ENCODE measurements around the gene PODNL1. TPM values are rescaled to one million over a fixed set of nuclear protein-coding genes. Genes with fewer than 3 reads are reported as not detected.

Gene PODNL1
- total RNA-seq, 1 experiment from 2014 or later, result 6.4 TPM

DNA sequence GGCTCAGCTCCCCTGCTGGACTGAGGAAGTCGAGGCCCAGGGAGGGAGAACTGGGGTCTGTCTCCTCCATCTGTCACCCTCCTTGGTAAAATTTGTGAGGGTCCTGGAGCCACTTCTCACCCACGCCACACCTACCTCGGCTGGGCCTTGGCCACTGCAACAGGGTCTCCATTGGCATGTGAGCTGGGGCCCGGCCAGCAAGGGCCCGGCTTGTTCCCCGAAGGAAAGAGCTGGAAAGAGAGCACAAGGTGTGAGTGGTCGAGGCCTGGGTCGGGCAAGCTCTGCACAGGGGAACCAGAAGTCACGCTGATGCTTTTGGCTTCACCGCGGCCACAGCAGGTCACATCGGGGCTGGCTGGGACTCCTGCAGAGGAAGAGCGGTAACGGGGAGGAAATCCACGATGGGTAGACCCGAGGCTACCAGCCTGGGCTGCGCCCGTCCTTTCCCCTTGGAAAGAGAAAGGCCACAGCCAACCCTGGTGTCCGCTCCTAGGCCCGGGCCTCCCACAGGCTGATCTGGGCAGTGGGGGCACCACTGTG lies 52.3 kb downstream of the PODNL1 start:
- Histone ChIP-seq H4K20me1 (ENCODE audit: insufficient read depth) (no peaks in the 10 kb centered on the region), H3K4me2 (no peak overlapping the region), H3K36me3 (ENCODE audit: low read depth) (no peaks in the 10 kb centered on the region), H3K4me3 (no peak overlapping the region), H3K9me3 (ENCODE audit: insufficient read depth, low read depth) (no peaks in the 10 kb centered on the region), H2AFZ (no peak overlapping the region), H3K9me2 (ENCODE audit: insufficient read depth) (no peaks in the 10 kb centered on the region), H3K27ac (no peak overlapping the region), H3K4me1 (replicated peaks; ENCODE audit: insufficient read depth) (peaks cover 27% of the 10 kb centered on the region), H3F3A (ENCODE audit: insufficient read depth, low read depth) (peaks cover 13% of the 10 kb centered on the region), H3K79me2 (ENCODE audit: low read depth) (no peaks in the 10 kb centered on the region), H3K27me3 (ENCODE audit: insufficient read depth, low read depth) (no peaks in the 10 kb centered on the region)
- CTCF ChIA-PET, result no interaction called here
- no peak for TF ChIP-seq EZH2 (IDR thresholded peaks at IDR 0.05; ENCODE audit: low read depth)
- TF ChIP-seq, protein P1, sequence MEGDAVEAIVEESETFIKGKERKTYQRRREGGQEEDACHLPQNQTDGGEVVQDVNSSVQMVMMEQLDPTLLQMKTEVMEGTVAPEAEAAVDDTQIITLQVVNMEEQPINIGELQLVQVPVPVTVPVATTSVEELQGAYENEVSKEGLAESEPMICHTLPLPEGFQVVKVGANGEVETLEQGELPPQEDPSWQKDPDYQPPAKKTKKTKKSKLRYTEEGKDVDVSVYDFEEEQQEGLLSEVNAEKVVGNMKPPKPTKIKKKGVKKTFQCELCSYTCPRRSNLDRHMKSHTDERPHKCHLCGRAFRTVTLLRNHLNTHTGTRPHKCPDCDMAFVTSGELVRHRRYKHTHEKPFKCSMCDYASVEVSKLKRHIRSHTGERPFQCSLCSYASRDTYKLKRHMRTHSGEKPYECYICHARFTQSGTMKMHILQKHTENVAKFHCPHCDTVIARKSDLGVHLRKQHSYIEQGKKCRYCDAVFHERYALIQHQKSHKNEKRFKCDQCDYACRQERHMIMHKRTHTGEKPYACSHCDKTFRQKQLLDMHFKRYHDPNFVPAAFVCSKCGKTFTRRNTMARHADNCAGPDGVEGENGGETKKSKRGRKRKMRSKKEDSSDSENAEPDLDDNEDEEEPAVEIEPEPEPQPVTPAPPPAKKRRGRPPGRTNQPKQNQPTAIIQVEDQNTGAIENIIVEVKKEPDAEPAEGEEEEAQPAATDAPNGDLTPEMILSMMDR (conservative IDR thresholded peaks at IDR 0.05), result no peak
- no TSS peak for BruUV-seq (replicated peaks)
- POLR2A ChIA-PET (ENCODE audit: unreplicated experiment), result interaction anchor here (0.6 kb wide), 1 partner anchor 35 kb away, joined by 5 read pairs; no protein-coding TSS in a partner anchor
- intact Hi-C loops (cut with micrococcal nuclease; ENCODE audit: unreplicated experiment), result no loop called here
- no peak for DNase-seq

DNA sequence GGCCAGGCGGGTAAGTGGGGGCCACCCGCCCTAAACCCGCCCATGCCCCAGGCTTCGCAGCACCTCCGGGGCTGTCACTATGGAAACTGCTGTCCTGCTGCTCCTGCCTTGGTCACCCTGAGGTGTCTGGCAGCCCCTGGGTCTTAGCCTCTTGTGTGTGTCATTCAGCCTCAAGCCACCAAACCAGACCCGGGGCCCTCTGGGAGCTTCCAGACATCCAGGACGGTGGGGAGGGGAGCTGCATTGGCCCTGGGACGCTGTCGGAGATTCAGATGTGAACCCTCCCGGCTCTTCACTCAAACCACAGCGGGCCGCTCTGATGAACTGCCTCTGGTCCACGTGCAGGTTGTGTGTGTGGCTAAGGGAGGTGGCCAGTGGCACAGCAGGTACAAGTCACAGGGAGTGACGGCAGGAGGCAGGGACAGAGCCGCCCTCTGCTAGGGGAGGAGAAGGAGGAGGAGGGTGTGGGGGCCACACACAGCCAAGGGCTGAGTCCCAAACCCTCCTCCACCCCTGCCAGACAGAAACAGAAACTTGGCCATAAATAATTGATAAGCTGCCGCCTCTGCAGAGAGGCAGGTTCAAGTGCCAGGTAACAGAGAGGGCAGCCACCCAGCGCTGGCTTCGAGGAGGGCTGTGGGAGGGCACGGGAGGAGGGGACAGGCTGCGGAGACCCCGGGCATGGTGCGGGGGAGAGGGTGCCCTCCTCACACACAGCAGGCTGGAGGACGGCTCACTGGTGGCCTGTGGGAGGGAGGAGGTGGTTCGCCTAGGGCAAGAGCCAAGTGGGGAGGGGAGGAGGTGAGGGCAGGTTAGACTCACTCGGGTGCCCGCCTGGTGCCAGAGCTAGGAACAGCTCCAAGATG lies 53.3 kb downstream of the PODNL1 start:
- Histone ChIP-seq H3K36me3 (ENCODE audit: low read depth) (no peaks in the 10 kb centered on the region), H2AFZ (no peak overlapping the region), H3K9me2 (ENCODE audit: insufficient read depth) (no peaks in the 10 kb centered on the region), H3K79me2 (ENCODE audit: low read depth) (no peaks in the 10 kb centered on the region), H3F3A (ENCODE audit: insufficient read depth, low read depth) (peaks cover 13% of the 10 kb centered on the region), H4K20me1 (ENCODE audit: insufficient read depth) (no peaks in the 10 kb centered on the region), H3K27ac (no peak overlapping the region), H3K9me3 (ENCODE audit: insufficient read depth, low read depth) (no peaks in the 10 kb centered on the region), H3K4me1 (replicated peaks; ENCODE audit: insufficient read depth) (peaks cover 34% of the 10 kb centered on the region), H3K27me3 (ENCODE audit: insufficient read depth, low read depth) (no peaks in the 10 kb centered on the region), H3K4me2 (no peak overlapping the region), H3K4me3 (no peak overlapping the region)
- DNase-seq, result no peak
- ChIA-PET CTCF (interaction anchor here (0.7 kb wide), 1 partner anchor 188 kb away, joined by 5 read pairs; no protein-coding TSS in a partner anchor), POLR2A (ENCODE audit: unreplicated experiment) (no interaction called here)
- intact Hi-C loops (cut with micrococcal nuclease; ENCODE audit: unreplicated experiment), result loop anchor here (5.0 kb wide), 1 partner anchor 322 kb away; the partner anchor contains the start of gene ADGRL1
- no peak for TF ChIP-seq EZH2 (IDR thresholded peaks at IDR 0.05; ENCODE audit: low read depth)
- TF ChIP-seq, protein P1 (conservative IDR thresholded peaks at IDR 0.05), result no peak
- no TSS peak for BruUV-seq (replicated peaks)

DNA sequence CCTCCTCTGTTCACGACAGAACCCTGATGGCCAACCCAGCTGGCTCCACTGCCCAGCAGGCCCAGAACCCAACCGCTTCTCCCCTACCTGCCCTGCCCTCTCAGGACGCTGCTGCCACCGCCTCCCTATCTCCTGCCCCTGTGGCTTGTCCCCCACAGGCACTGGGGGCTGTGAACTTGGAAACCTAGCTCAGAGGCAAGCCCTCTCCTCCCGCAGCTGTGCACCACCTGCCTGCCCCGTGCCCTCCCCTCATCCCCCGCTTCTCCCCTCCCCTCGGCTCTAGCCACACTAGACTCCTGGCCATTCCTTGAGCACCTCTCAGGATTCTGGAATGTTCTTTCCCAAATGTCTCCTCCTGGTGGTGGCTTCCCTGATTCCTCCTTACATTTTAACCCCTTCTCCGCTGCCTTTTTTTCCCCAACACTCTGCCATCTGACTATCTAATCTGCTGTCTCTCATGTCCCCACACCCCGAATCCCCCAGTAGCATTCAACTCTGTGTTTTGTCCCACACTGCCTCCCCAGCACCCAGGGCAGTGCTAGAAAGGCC lies 54.6 kb downstream of the PODNL1 start:
- CTCF ChIA-PET, result no interaction called here
- no peak for DNase-seq
- Histone ChIP-seq H3K4me1 (replicated peaks; ENCODE audit: insufficient read depth) (peaks cover 34% of the 10 kb centered on the region), H4K20me1 (ENCODE audit: insufficient read depth) (no peaks in the 10 kb centered on the region), H3K79me2 (ENCODE audit: low read depth) (no peaks in the 10 kb centered on the region), H3K9me2 (ENCODE audit: insufficient read depth) (no peaks in the 10 kb centered on the region), H3K9me3 (ENCODE audit: insufficient read depth, low read depth) (no peaks in the 10 kb centered on the region), H3K4me2 (no peak overlapping the region), H3K27ac (no peak overlapping the region), H2AFZ (no peak overlapping the region), H3K27me3 (ENCODE audit: insufficient read depth, low read depth) (no peaks in the 10 kb centered on the region), H3F3A (ENCODE audit: insufficient read depth, low read depth) (peaks cover 13% of the 10 kb centered on the region), H3K36me3 (ENCODE audit: low read depth) (no peaks in the 10 kb centered on the region), H3K4me3 (no peak overlapping the region)
- intact Hi-C loops (cut with micrococcal nuclease; ENCODE audit: unreplicated experiment), result loop anchor here (5.0 kb wide), 1 partner anchor 324 kb away; the partner anchor contains the start of gene ADGRL1
- POLR2A ChIA-PET (ENCODE audit: unreplicated experiment), result no interaction called here
- BruUV-seq (replicated peaks), result no TSS peak
- TF ChIP-seq EZH2 (IDR thresholded peaks at IDR 0.05; ENCODE audit: low read depth), result no peak
- TF ChIP-seq, protein P1 (conservative IDR thresholded peaks at IDR 0.05), result peak; percentile 35; the same call in 1 of the 2 replicates
